GM19099 (cell line): Measurements from ENCODE around the gene IMMP2L.

ENCODE experiments used
- POLR2A ChIP-seq: IDR thresholded peaks from 3 replicates; pipeline ENCODE4 v1.6.1; 2011; ENCODE audit warnings: low read depth; ENCODE audit not compliant: insufficient read length; ENCODE audit errors: extremely low read depth

IMMP2L gene

GRCh38 chr7:111477462-111478225 lies 84.6 kb downstream of the IMMP2L start:
- TF ChIP-seq POLR2A = no peak

GRCh38 chr7:111476586-111477293 lies 85.6 kb downstream of the IMMP2L start:
- TF ChIP-seq POLR2A = no peak

GRCh38 chr7:111475959-111476358 lies 86.3 kb downstream of the IMMP2L start:
- no peak for TF ChIP-seq POLR2A

GRCh38 chr7:111475419-111475748 lies 86.9 kb downstream of the IMMP2L start:
- no peak for TF ChIP-seq POLR2A

- TF ChIP-seq POLR2A = no peak
Observed at GRCh38 chr7:111474723-111475418, 87.4 kb downstream of the IMMP2L start.

GRCh38 chr7:111473449-111474198 lies 88.7 kb downstream of the IMMP2L start:
- TF ChIP-seq POLR2A = no peak

- TF ChIP-seq POLR2A = no peak
Observed at GRCh38 chr7:111470998-111471397, 91.3 kb downstream of the IMMP2L start.

GRCh38 chr7:111460695-111461094 lies 101.6 kb downstream of the IMMP2L start:
- TF ChIP-seq POLR2A = no peak

- no peak for TF ChIP-seq POLR2A
Observed at GRCh38 chr7:111459757-111460280, 102.5 kb downstream of the IMMP2L start.

GRCh38 chr7:111459065-111459756 lies 103.1 kb downstream of the IMMP2L start:
- no peak for TF ChIP-seq POLR2A

- TF ChIP-seq POLR2A = no peak
Observed at GRCh38 chr7:111439977-111440376, 122.3 kb downstream of the IMMP2L start.

- TF ChIP-seq POLR2A = no peak
Observed at GRCh38 chr7:111438369-111439289, 123.7 kb downstream of the IMMP2L start.

GRCh38 chr7:111437736-111438135 lies 124.6 kb downstream of the IMMP2L start:
- TF ChIP-seq POLR2A = no peak

GRCh38 chr7:111436608-111437007 lies 125.7 kb downstream of the IMMP2L start:
- TF ChIP-seq POLR2A = no peak

GRCh38 chr7:111433426-111433825 lies 128.9 kb downstream of the IMMP2L start:
- TF ChIP-seq POLR2A = no peak
